K562 (cell line): ENCODE data around the gene PRICKLE4. TPM values are rescaled to one million over a fixed set of nuclear protein-coding genes. Genes with fewer than 3 reads are reported as not detected.

Source experiments
- CBFA2T2 ChIP-seq: fragments of 450-650 bp; conservative IDR thresholded peaks from 2 replicates; pipeline ENCODE4 v1.6.1; 2017; ENCODE audit warnings: mild to moderate bottlenecking
- CHCHD3 ChIP-seq: fragments of 250-450 bp; sonication (Bioruptor Pico); IDR thresholded peaks from 2 replicates; pipeline ENCODE4 v2.1.2; 2022; ENCODE audit warnings: mild to moderate bottlenecking
- CHD2 ChIP-seq: IDR thresholded peaks from 2 replicates; pipeline ENCODE4 v1.6.1; 2011; ENCODE audit warnings: low read depth, low read length
- KDM2B ChIP-seq: fragments of 250-450 bp; sonication (Bioruptor Pico); IDR thresholded peaks from 2 replicates; pipeline ENCODE4 v1.8.0; 2021; ENCODE audit warnings: mild to moderate bottlenecking, moderate library complexity
- KDM5B ChIP-seq: fragments of 200-600 bp; sonication (generic); IDR thresholded peaks from 2 replicates; pipeline ENCODE4 v1.6.1; 2012; ENCODE audit warnings: low read depth, mild to moderate bottlenecking, moderate library complexity, low read length, control low read depth, inconsistent platforms; ENCODE audit not compliant: insufficient replicate concordance
- PML ChIP-seq: IDR thresholded peaks from 2 replicates; pipeline ENCODE4 v1.6.1; 2012; ENCODE audit warnings: low read length, inconsistent platforms
- TGIF2 ChIP-seq: sonication (generic); formaldehyde crosslinking; IDR thresholded peaks from 2 replicates; pipeline ENCODE4 v1.8.1; 2022; ENCODE audit warnings: mild to moderate bottlenecking, missing genetic modification reagents, moderate library complexity
- THAP7 ChIP-seq: fragments of 250-450 bp; sonication (Bioruptor Pico); IDR thresholded peaks from 2 replicates; pipeline ENCODE4 v1.5.0; 2021
- ZBTB33 ChIP-seq: sonication (generic); formaldehyde crosslinking; IDR thresholded peaks from 2 replicates; pipeline ENCODE4 v1.8.1; 2023; ENCODE audit warnings: mild to moderate bottlenecking, missing genetic modification reagents
- ZNF253 ChIP-seq: fragments of 250-450 bp; sonication (Bioruptor Pico); conservative IDR thresholded peaks from 2 replicates; pipeline ENCODE4 v1.6.1; 2021; ENCODE audit warnings: mild to moderate bottlenecking
- ZNF277 ChIP-seq: fragments of 250-450 bp; sonication (Bioruptor Pico); IDR thresholded peaks from 2 replicates; pipeline ENCODE4 v1.8.0; 2022; ENCODE audit warnings: inconsistent platforms, mild to moderate bottlenecking, moderate library complexity, borderline replicate concordance
- polyA plus RNA-seq, 8 experiments: library from polyadenylated mRNA; depleted of rRNA in 4 of 8; stranded (reverse) in 5 of 8; unstranded in 3 of 8; fragments of >200 nt; fragmentation: Nextera tagmentation in 2 of 8; fragmentation: Illumina TruSeq in 1 of 8; extraction: Ambion mirVana in 2 of 8; extraction: Trizol in 1 of 8; gene quantifications; 2 replicates each; pipeline versions ENCODE4 v1.2.1 to v1.2.3, GENCODE V29; 2011 to 2014; ENCODE audit warnings: inconsistent platforms in 1 of 8, missing spikeins in 1 of 8
- total RNA-seq, 7 experiments: library from RNA; depleted of rRNA in 6 of 7; stranded (reverse); fragments of >200 nt in 6 of 7; fragmentation: Illumina TruSeq in 2 of 7; extraction: Trizol in 2 of 7; gene quantifications; 2 replicates each; pipeline versions ENCODE4 v1.2.1 to v1.2.3, GENCODE V29; 2011 to 2021; ENCODE audit warnings: low replicate concordance in 1 of 7
- TF ChIP-seq, protein P1 (sequence below): sonication (generic); formaldehyde crosslinking; IDR thresholded peaks from 2 replicates; pipeline ENCODE4 v1.9.0; 2022; ENCODE audit warnings: mild to moderate bottlenecking, missing genetic modification reagents
- TF ChIP-seq, protein P2 (sequence below), 2 experiments: IDR thresholded peaks; 2 replicates each; pipeline ENCODE4 v1.6.1; 2012; ENCODE audit warnings: improper control_type of control experiment in 2 of 2, low read depth in 2 of 2, low read length in 2 of 2, borderline replicate concordance in 1 of 2

Gene PRICKLE4
- total and polyA plus RNA-seq, 9 of the 15 experiments (the other 6 are each of a cell fraction or from before 2014, with no cell fraction given): 0.20 to 0.32 (median 0.27) TPM; not detected in 6

DNA sequence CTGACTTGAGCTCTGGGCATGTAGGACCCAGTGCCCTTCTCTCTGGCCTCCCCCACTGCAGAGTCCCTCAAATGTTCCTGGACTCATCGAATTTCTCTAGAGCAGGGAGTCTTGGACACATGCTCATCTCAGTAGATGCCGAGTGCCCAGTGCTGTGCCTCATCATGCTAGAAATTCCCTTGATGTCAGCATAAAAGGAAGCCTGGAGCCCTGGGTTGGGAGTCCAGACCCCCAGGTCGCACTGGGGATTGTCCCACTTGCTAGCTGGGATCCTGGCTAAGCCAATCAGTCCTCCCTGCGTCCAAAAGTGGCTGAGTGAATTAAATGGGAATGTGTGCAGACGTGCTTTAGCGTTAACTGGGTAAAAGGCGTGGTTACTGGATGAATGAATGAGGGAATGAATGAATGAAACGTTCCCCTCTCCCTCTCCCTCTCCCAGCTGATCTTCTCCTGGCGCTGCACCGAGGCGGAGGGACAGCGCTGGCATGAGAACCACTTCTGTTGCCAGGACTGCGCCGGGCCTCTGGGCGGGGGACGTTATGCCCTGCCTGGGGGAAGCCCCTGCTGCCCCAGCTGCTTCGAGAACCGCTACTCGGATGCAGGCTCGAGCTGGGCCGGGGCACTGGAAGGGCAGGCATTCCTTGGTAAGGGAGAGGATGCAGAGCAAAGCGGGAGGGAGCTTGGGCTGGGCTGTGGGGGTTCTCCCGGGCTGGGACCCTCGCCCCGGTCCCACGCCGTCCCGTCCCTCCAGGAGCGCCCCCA lies 5.3 kb downstream of the PRICKLE4 start (continued):
- TF ChIP-seq ZBTB33 (peak; percentile 12; the same call in 1 of the 2 replicates), THAP7 (CRISPR knock-in tag) (no peak), CHCHD3 (CRISPR knock-in tag) (no peak), ZNF277 (CRISPR knock-in tag) (0 out of 2 replicates have a peak, but pooled peaks have one; percentile 57), ZNF253 (no peak), TGIF2 (CRISPR knock-in tag) (peak; percentile 85; the same call in 1 of the 2 replicates), PML (no peak), CHD2 (no peak), CBFA2T2 (no peak), KDM5B (no peak), KDM2B (CRISPR knock-in tag) (peak; percentile 46; the same call in 1 of the 2 replicates)
- TF ChIP-seq, protein P1, sequence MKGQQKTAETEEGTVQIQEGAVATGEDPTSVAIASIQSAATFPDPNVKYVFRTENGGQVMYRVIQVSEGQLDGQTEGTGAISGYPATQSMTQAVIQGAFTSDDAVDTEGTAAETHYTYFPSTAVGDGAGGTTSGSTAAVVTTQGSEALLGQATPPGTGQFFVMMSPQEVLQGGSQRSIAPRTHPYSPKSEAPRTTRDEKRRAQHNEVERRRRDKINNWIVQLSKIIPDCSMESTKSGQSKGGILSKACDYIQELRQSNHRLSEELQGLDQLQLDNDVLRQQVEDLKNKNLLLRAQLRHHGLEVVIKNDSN (CRISPR knock-in tag): 0 out of 2 replicates have a peak, but pooled peaks have one; percentile 21
- TF ChIP-seq, protein P2, sequence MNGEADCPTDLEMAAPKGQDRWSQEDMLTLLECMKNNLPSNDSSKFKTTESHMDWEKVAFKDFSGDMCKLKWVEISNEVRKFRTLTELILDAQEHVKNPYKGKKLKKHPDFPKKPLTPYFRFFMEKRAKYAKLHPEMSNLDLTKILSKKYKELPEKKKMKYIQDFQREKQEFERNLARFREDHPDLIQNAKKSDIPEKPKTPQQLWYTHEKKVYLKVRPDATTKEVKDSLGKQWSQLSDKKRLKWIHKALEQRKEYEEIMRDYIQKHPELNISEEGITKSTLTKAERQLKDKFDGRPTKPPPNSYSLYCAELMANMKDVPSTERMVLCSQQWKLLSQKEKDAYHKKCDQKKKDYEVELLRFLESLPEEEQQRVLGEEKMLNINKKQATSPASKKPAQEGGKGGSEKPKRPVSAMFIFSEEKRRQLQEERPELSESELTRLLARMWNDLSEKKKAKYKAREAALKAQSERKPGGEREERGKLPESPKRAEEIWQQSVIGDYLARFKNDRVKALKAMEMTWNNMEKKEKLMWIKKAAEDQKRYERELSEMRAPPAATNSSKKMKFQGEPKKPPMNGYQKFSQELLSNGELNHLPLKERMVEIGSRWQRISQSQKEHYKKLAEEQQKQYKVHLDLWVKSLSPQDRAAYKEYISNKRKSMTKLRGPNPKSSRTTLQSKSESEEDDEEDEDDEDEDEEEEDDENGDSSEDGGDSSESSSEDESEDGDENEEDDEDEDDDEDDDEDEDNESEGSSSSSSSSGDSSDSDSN (IDR thresholded peaks at IDR 0.05; ENCODE audit: borderline replicate concordance in 1 of 2, low read depth in 2 of 2, low read length in 2 of 2): no peak
- TF ChIP-seq, all 486 proteins: peak for 12
